ENCODE results near the gene LRRC27.

DNA sequence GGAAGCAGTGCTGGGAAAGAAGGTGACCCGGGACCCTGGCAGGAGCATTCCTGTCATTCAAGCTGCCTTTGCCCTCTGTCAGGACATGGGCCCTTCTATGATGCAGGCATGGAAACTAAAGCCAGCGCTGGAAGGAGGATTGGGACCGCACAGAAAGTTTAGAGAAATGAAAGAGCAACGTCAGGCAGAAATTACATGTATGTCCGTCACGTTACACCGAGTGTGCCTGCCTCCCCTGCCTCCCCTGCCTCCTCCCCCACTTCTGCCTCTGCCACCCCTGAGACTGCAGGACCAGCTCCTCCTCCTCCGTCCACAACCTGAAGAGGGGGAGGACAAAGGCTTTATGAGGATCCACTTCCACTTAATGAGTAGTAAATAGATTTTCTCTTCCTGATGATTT, 51.1 kb downstream of the LRRC27 start:
- TF ChIP-seq POLR2A (IDR thresholded peaks at IDR 0.05; ENCODE audit: low read length) (no peak), GATA1 (IDR thresholded peaks at IDR 0.05; ENCODE audit: low read depth, low read length) (no peak)

All from erythroblast (primary cell).